ENCODE measurements around the gene FHOD1.

The FHOD1 gene

GRCh38 chr16:67244387-67245185 lies 2.7 kb downstream of the FHOD1 start:
- no peaks in the 10 kb centered on the region for H3K36me3 ChIP-seq (ENCODE audit: insufficient read depth, low read length)
- no peaks in the 10 kb centered on the region for H3K9me2 ChIP-seq (ENCODE audit: low read depth, low read length)
- H3K9me3 ChIP-seq (ENCODE audit: low read length): no peaks in the 10 kb centered on the region
- H3K9ac ChIP-seq (ENCODE audit: low read length): no peak overlapping the region
- H3K4me1 ChIP-seq (ENCODE audit: insufficient read depth, low read length, severe bottlenecking): peaks cover 36% of the 10 kb centered on the region
- TF ChIP-seq EZH2 (IDR thresholded peaks at IDR 0.05; ENCODE audit: borderline replicate concordance, low read length): no peak
- TF ChIP-seq CTCF (IDR thresholded peaks at IDR 0.05; ENCODE audit: low read length): no peak
- H4K20me1 ChIP-seq (ENCODE audit: insufficient read depth, low read length): no peaks in the 10 kb centered on the region
- H3K79me2 ChIP-seq (ENCODE audit: insufficient read depth, low read length): no peaks in the 10 kb centered on the region
- no peaks in the 10 kb centered on the region for H3K27me3 ChIP-seq (ENCODE audit: insufficient read depth, low read length)
- H3K27ac ChIP-seq (ENCODE audit: low read depth, low read length, poor library complexity, severe bottlenecking): no peak overlapping the region
- no peaks in the 10 kb centered on the region for H3F3A ChIP-seq (ENCODE audit: insufficient read depth, low read length)
- no peak overlapping the region; the same call in 1 of the 2 replicates for H3K4me2 ChIP-seq (ENCODE audit: low read length)
- no peak overlapping the region for H2AFZ ChIP-seq (ENCODE audit: low read length)
- no peak overlapping the region for H3K4me3 ChIP-seq (ENCODE audit: low read depth, low read length, poor library complexity, severe bottlenecking)

- Histone ChIP-seq H3K27ac (ENCODE audit: low read depth, low read length, poor library complexity, severe bottlenecking) (no peak overlapping the region), H3F3A (ENCODE audit: insufficient read depth, low read length) (no peaks in the 10 kb centered on the region), H2AFZ (ENCODE audit: low read length) (no peak overlapping the region), H3K9me2 (ENCODE audit: low read depth, low read length) (no peaks in the 10 kb centered on the region), H3K9ac (ENCODE audit: low read length) (no peak overlapping the region), H3K79me2 (ENCODE audit: insufficient read depth, low read length) (no peaks in the 10 kb centered on the region), H3K4me1 (ENCODE audit: insufficient read depth, low read length, severe bottlenecking) (peaks cover 33% of the 10 kb centered on the region), H3K27me3 (ENCODE audit: insufficient read depth, low read length) (no peaks in the 10 kb centered on the region), H3K4me3 (ENCODE audit: low read depth, low read length, poor library complexity, severe bottlenecking) (no peak overlapping the region), H3K9me3 (ENCODE audit: low read length) (no peaks in the 10 kb centered on the region), H3K36me3 (ENCODE audit: insufficient read depth, low read length) (no peaks in the 10 kb centered on the region), H4K20me1 (ENCODE audit: insufficient read depth, low read length) (no peaks in the 10 kb centered on the region), H3K4me2 (ENCODE audit: low read length) (no peak overlapping the region)
- TF ChIP-seq EZH2 (IDR thresholded peaks at IDR 0.05; ENCODE audit: borderline replicate concordance, low read length) (no peak), CTCF (IDR thresholded peaks at IDR 0.05; ENCODE audit: low read length) (no peak)
Observed at GRCh38 chr16:67243481-67243880, 3.8 kb downstream of the FHOD1 start.

GRCh38 chr16:67242138-67242730 lies 5.0 kb downstream of the FHOD1 start:
- Histone ChIP-seq H3K4me2 (ENCODE audit: low read length) (no peak overlapping the region), H3K9ac (ENCODE audit: low read length) (no peak overlapping the region)
- TF ChIP-seq CTCF (IDR thresholded peaks at IDR 0.05; ENCODE audit: low read length) (no peak), EZH2 (IDR thresholded peaks at IDR 0.05; ENCODE audit: borderline replicate concordance, low read length) (no peak)

More at GRCh38 chr16:67242138-67242730, 5.0 kb downstream of the FHOD1 start:
- Histone ChIP-seq H3K27me3 (ENCODE audit: insufficient read depth, low read length) (no peaks in the 10 kb centered on the region), H3K4me3 (ENCODE audit: low read depth, low read length, poor library complexity, severe bottlenecking) (no peak overlapping the region), H3K9me3 (ENCODE audit: low read length) (no peaks in the 10 kb centered on the region), H3K27ac (ENCODE audit: low read depth, low read length, poor library complexity, severe bottlenecking) (no peak overlapping the region), H3K9me2 (ENCODE audit: low read depth, low read length) (no peaks in the 10 kb centered on the region), H3K36me3 (ENCODE audit: insufficient read depth, low read length) (no peaks in the 10 kb centered on the region), H3K4me1 (ENCODE audit: insufficient read depth, low read length, severe bottlenecking) (peaks cover 23% of the 10 kb centered on the region), H2AFZ (ENCODE audit: low read length) (no peak overlapping the region), H3F3A (ENCODE audit: insufficient read depth, low read length) (no peaks in the 10 kb centered on the region), H4K20me1 (ENCODE audit: insufficient read depth, low read length) (no peaks in the 10 kb centered on the region), H3K79me2 (ENCODE audit: insufficient read depth, low read length) (no peaks in the 10 kb centered on the region)
